K562 (cell line): ENCODE data around the gene TMEM135. TPM values are rescaled to one million over a fixed set of nuclear protein-coding genes. Genes with fewer than 3 reads are reported as not detected.

ENCODE experiments used
- ARNT ChIP-seq, 2 experiments: fragments of 450-650 bp; IDR thresholded peaks; 2 replicates each; pipeline ENCODE4 v1.6.1; 2016; ENCODE audit warnings: mild to moderate bottlenecking in 1 of 2
- CBX1 ChIP-seq: sonication (generic); IDR thresholded peaks from 2 replicates; pipeline ENCODE4 v1.6.1; 2016; ENCODE audit warnings: antibody characterized with exemption, low read depth, mild to moderate bottlenecking
- CBX3 ChIP-seq, 2 experiments: IDR thresholded peaks; 1 replicate in 1 of 2; 2 replicates in 1 of 2; pipeline ENCODE4 v1.6.1; 2012; ENCODE audit warnings: inconsistent platforms in 2 of 2, low read length in 2 of 2, borderline replicate concordance in 1 of 2, control low read depth in 1 of 2
- CHD4 ChIP-seq: fragments of 200-600 bp; sonication (generic); IDR thresholded peaks from 3 replicates; pipeline ENCODE4 v1.6.1; 2012; ENCODE audit warnings: low read depth, mild to moderate bottlenecking, mixed read lengths, low read length, inconsistent platforms; ENCODE audit not compliant: insufficient read depth, insufficient replicate concordance, poor library complexity, severe bottlenecking
- CTBP1 ChIP-seq: fragments of 450-650 bp; IDR thresholded peaks from 2 replicates; pipeline ENCODE4 v1.6.1; 2016; ENCODE audit warnings: borderline replicate concordance
- DPF2 ChIP-seq: fragments of 450-650 bp; IDR thresholded peaks from 2 replicates; pipeline ENCODE4 v1.6.1; 2016
- FUS ChIP-seq: fragments of 200-400 bp; formaldehyde crosslinking; optimal IDR thresholded peaks from 2 replicates; pipeline ENCODE3; 2017; ENCODE audit warnings: low read depth, low read length
- GATA2 ChIP-seq: sonication (generic); formaldehyde crosslinking; IDR thresholded peaks from 2 replicates; pipeline ENCODE4 v1.4.0; 2020; ENCODE audit warnings: mild to moderate bottlenecking, missing genetic modification reagents
- JUND ChIP-seq, 2 experiments: IDR thresholded peaks; 2 replicates in 1 of 2; 3 replicates in 1 of 2; pipeline ENCODE4 v1.6.1; 2011; ENCODE audit warnings: borderline replicate concordance in 2 of 2, low read depth in 2 of 2, low read length in 2 of 2, improper control_type of control experiment in 1 of 2, missing biosample characterization in 1 of 2, missing genetic modification characterization in 1 of 2, missing genetic modification reagents in 1 of 2
- MAFG ChIP-seq: fragments of 450-650 bp; conservative IDR thresholded peaks from 2 replicates; pipeline ENCODE4 v1.6.1; 2016; ENCODE audit warnings: missing genetic modification characterization, missing compliant biosample characterization
- MED1 ChIP-seq: sonication (generic); formaldehyde crosslinking; IDR thresholded peaks from 2 replicates; pipeline ENCODE4 v1.8.1; 2023; ENCODE audit warnings: missing genetic modification reagents, borderline replicate concordance
- MYC ChIP-seq, 2 experiments: fragments of 250-450 bp in 1 of 2; sonication (Bioruptor Pico) in 1 of 2; IDR thresholded peaks; 2 replicates each; pipeline versions ENCODE4 v1.5.1 to v1.6.1; 2012 to 2021; ENCODE audit warnings: low read depth in 2 of 2, borderline replicate concordance in 1 of 2, improper control_type of control experiment in 1 of 2, low read length in 1 of 2, mild to moderate bottlenecking in 1 of 2, moderate library complexity in 1 of 2
- POLR3G ChIP-seq: IDR thresholded peaks from 2 replicates; pipeline ENCODE4 v1.6.1; 2011; ENCODE audit not compliant: insufficient read length, insufficient replicate concordance; ENCODE audit errors: extremely low read depth
- YY1 ChIP-seq, 3 experiments: IDR thresholded peaks; 2 replicates each; pipeline ENCODE4 v1.6.1; 2011; ENCODE audit warnings: low read length in 2 of 3, mild to moderate bottlenecking in 2 of 3, moderate library complexity in 2 of 3, borderline replicate concordance in 1 of 3, control low read depth in 1 of 3, low read depth in 1 of 3; ENCODE audit not compliant: insufficient read depth in 3 of 3, insufficient replicate concordance in 2 of 3, control insufficient read depth in 1 of 3, insufficient read length in 1 of 3; ENCODE audit errors: extremely low read depth in 1 of 3
- ZNF121 ChIP-seq: sonication (generic); formaldehyde crosslinking; conservative IDR thresholded peaks from 2 replicates; pipeline ENCODE4 v1.8.0; 2022; ENCODE audit warnings: missing genetic modification reagents
- ZNF239 ChIP-seq: fragments of 250-450 bp; sonication (Bioruptor Pico); IDR thresholded peaks from 2 replicates; pipeline ENCODE4 v1.4.0; 2020; ENCODE audit warnings: mild to moderate bottlenecking
- ZNF24 ChIP-seq: fragments of 450-650 bp; IDR thresholded peaks from 2 replicates; pipeline ENCODE4 v1.6.1; 2016
- ZNF696 ChIP-seq: fragments of 250-450 bp; sonication (Bioruptor Pico); conservative IDR thresholded peaks from 2 replicates; pipeline ENCODE4 v1.4.0; 2020; ENCODE audit warnings: mild to moderate bottlenecking, moderate library complexity
- polyA plus RNA-seq, 8 experiments: library from polyadenylated mRNA; depleted of rRNA in 4 of 8; stranded (reverse) in 5 of 8; unstranded in 3 of 8; fragments of >200 nt; fragmentation: Nextera tagmentation in 2 of 8; fragmentation: Illumina TruSeq in 1 of 8; extraction: Ambion mirVana in 2 of 8; extraction: Trizol in 1 of 8; gene quantifications; 2 replicates each; pipeline versions ENCODE4 v1.2.1 to v1.2.3, GENCODE V29; 2011 to 2014; ENCODE audit warnings: inconsistent platforms in 1 of 8, missing spikeins in 1 of 8
- total RNA-seq, 7 experiments: library from RNA; depleted of rRNA in 6 of 7; stranded (reverse); fragments of >200 nt in 6 of 7; fragmentation: Illumina TruSeq in 2 of 7; extraction: Trizol in 2 of 7; gene quantifications; 2 replicates each; pipeline versions ENCODE4 v1.2.1 to v1.2.3, GENCODE V29; 2011 to 2021; ENCODE audit warnings: low replicate concordance in 1 of 7
- TF ChIP-seq, protein P1 (sequence below): sonication (generic); formaldehyde crosslinking; IDR thresholded peaks from 2 replicates; pipeline ENCODE4 v1.5.0; 2020; ENCODE audit warnings: missing genetic modification reagents
- TF ChIP-seq, protein P2 (sequence below): fragments of 200-800 bp; sonication (Bioruptor generic); IDR thresholded peaks from 2 replicates; pipeline ENCODE4 v1.6.1; 2016; ENCODE audit warnings: missing genetic modification characterization, missing compliant biosample characterization
- TF ChIP-seq, protein P3 (sequence below), 2 experiments: fragments of 250-450 bp in 1 of 2; fragments of 450-650 bp in 1 of 2; sonication (Bioruptor Pico) in 1 of 2; IDR thresholded peaks; 2 replicates each; pipeline versions ENCODE4 v1.6.1 to v1.8.0; 2016 to 2021; ENCODE audit warnings: mild to moderate bottlenecking in 2 of 2, moderate library complexity in 2 of 2, missing compliant biosample characterization in 1 of 2, missing genetic modification characterization in 1 of 2

TMEM135 gene
- total and polyA plus RNA-seq, 9 of the 15 experiments (the other 6 are each of a cell fraction or from before 2014, with no cell fraction given) = 17.3 to 53.6 (median 24.9) TPM

GRCh38 chr11:87097582-87097981, 59.8 kb downstream of the TMEM135 start (continued):
- TF ChIP-seq, protein P1, sequence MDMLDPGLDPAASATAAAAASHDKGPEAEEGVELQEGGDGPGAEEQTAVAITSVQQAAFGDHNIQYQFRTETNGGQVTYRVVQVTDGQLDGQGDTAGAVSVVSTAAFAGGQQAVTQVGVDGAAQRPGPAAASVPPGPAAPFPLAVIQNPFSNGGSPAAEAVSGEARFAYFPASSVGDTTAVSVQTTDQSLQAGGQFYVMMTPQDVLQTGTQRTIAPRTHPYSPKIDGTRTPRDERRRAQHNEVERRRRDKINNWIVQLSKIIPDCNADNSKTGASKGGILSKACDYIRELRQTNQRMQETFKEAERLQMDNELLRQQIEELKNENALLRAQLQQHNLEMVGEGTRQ (CRISPR knock-in tag) = no peak
- no peak for TF ChIP-seq CBX1
- no peak for TF ChIP-seq FUS
- peak; percentile 59 for TF ChIP-seq DPF2
- TF ChIP-seq JUND (IDR thresholded peaks at IDR 0.05; ENCODE audit: borderline replicate concordance, low read depth, low read length) = peak; percentile 41; the same call in 1 of the 2 replicates
- peak; percentile 39; the same call in 2 of the 3 replicates for TF ChIP-seq JUND (tag; IDR thresholded peaks at IDR 0.05; ENCODE audit: borderline replicate concordance, low read depth, low read length)
- no peak for TF ChIP-seq YY1 (IDR thresholded peaks at IDR 0.05; ENCODE audit: borderline replicate concordance in 1 of 3, control insufficient read depth in 1 of 3, extremely low read depth in 1 of 3, insufficient read depth in 3 of 3, insufficient read length in 1 of 3, insufficient replicate concordance in 2 of 3, low read depth in 1 of 3, low read length in 2 of 3)
- TF ChIP-seq ZNF24 = no peak
- TF ChIP-seq, protein P2, sequence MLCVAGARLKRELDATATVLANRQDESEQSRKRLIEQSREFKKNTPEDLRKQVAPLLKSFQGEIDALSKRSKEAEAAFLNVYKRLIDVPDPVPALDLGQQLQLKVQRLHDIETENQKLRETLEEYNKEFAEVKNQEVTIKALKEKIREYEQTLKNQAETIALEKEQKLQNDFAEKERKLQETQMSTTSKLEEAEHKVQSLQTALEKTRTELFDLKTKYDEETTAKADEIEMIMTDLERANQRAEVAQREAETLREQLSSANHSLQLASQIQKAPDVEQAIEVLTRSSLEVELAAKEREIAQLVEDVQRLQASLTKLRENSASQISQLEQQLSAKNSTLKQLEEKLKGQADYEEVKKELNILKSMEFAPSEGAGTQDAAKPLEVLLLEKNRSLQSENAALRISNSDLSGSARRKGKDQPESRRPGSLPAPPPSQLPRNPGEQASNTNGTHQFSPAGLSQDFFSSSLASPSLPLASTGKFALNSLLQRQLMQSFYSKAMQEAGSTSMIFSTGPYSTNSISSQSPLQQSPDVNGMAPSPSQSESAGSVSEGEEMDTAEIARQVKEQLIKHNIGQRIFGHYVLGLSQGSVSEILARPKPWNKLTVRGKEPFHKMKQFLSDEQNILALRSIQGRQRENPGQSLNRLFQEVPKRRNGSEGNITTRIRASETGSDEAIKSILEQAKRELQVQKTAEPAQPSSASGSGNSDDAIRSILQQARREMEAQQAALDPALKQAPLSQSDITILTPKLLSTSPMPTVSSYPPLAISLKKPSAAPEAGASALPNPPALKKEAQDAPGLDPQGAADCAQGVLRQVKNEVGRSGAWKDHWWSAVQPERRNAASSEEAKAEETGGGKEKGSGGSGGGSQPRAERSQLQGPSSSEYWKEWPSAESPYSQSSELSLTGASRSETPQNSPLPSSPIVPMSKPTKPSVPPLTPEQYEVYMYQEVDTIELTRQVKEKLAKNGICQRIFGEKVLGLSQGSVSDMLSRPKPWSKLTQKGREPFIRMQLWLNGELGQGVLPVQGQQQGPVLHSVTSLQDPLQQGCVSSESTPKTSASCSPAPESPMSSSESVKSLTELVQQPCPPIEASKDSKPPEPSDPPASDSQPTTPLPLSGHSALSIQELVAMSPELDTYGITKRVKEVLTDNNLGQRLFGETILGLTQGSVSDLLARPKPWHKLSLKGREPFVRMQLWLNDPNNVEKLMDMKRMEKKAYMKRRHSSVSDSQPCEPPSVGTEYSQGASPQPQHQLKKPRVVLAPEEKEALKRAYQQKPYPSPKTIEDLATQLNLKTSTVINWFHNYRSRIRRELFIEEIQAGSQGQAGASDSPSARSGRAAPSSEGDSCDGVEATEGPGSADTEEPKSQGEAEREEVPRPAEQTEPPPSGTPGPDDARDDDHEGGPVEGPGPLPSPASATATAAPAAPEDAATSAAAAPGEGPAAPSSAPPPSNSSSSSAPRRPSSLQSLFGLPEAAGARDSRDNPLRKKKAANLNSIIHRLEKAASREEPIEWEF (CRISPR knock-in tag) = no peak
- 0 out of 2 replicates have a peak, but pooled peaks have one; percentile 43 for TF ChIP-seq MYC (IDR thresholded peaks at IDR 0.05; ENCODE audit: low read depth, low read length)
- no peak for TF ChIP-seq MYC (CRISPR knock-in tag; IDR thresholded peaks at IDR 0.05; ENCODE audit: borderline replicate concordance, low read depth)
- peak; percentile 28; the same call in 1 of the 2 replicates for TF ChIP-seq CTBP1
- peak; percentile 58 for TF ChIP-seq GATA2 (CRISPR knock-in tag)
- TF ChIP-seq POLR3G = no peak
- peak; percentile 54 for TF ChIP-seq MAFG (tag)
- peak in 1 of 2 experiments; percentile 34; a peak in 1 of 3 replicates for TF ChIP-seq CBX3 (IDR thresholded peaks at IDR 0.05; ENCODE audit: borderline replicate concordance in 1 of 2, low read length in 2 of 2)
- no peak for TF ChIP-seq CHD4
- TF ChIP-seq ARNT (IDR thresholded peaks at IDR 0.05) = peak in 1 of 2 experiments; percentile 75; a peak in 1 of 4 replicates
- no peak for TF ChIP-seq ZNF696
- TF ChIP-seq ZNF121 (CRISPR knock-in tag) = no peak
- TF ChIP-seq, protein P3, sequence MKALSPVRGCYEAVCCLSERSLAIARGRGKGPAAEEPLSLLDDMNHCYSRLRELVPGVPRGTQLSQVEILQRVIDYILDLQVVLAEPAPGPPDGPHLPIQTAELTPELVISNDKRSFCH (CRISPR knock-in tag; IDR thresholded peaks at IDR 0.05) = no peak
- TF ChIP-seq, protein P3 (tag; IDR thresholded peaks at IDR 0.05) = no peak
- TF ChIP-seq ZNF239 (CRISPR knock-in tag) = no peak
- no peak for TF ChIP-seq MED1 (CRISPR knock-in tag)
